ENCODE results near the gene ANKRD30B.
"Not testable (repeated sequence)": the region's sequence is repeated elsewhere in the genome, so short reads cannot be mapped to it uniquely, and the experiment has no call there.

ANKRD30B gene

DNA sequence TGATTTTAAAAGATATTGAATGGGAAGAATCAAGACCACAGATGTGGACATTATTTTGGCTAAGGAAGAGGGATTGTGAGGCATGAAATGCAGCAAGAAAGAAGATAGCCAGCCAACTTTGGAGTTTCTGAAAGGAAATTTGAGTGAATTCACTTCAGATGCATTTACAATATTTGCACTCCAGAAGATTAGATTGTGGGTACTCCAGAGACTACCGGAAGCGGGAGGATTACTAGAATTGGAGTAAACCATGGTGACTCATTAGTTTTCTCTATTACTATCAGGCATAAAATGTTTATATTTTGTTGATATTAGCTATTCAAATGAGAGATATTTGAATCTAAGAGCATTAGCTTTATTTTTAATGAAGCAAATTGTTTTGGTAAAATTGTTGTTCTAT, 93.6 kb downstream of the ANKRD30B start:
- H3K9me3 ChIP-seq (ENCODE audit: control insufficient read depth, low read length); H3K27me3 ChIP-seq (replicated peaks; ENCODE audit: control insufficient read depth, insufficient read depth, low read length, poor library complexity, severe bottlenecking); H3K27ac ChIP-seq (ENCODE audit: insufficient read depth, low read length, poor library complexity, severe bottlenecking); H3K36me3 ChIP-seq (ENCODE audit: control insufficient read depth, insufficient read depth, low read length); H3K4me3 ChIP-seq (ENCODE audit: insufficient read depth, low read depth, low read length, poor library complexity, severe bottlenecking); DNase-seq; H3K4me1 ChIP-seq (ENCODE audit: control insufficient read depth, insufficient read depth, low read length, poor library complexity, severe bottlenecking): not testable (repeated sequence)

DNA sequence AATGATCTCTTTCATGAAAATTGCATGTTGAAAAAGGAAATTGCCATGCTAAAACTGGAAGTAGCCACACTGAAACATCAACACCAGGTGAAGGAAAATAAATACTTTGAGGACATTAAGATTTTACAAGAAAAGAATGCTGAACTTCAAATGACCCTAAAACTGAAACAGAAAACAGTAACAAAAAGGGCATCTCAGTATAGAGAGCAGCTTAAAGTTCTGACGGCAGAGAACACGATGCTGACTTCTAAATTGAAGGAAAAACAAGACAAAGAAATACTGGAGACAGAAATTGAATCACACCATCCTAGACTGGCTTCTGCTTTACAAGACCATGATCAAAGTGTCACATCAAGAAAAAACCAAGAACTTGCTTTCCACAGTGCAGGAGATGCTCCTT, 103.6 kb downstream of the ANKRD30B start:
- not testable (repeated sequence) for H3K4me1 ChIP-seq (ENCODE audit: control insufficient read depth, insufficient read depth, low read length, poor library complexity, severe bottlenecking); DNase-seq; H3K36me3 ChIP-seq (ENCODE audit: control insufficient read depth, insufficient read depth, low read length); H3K4me3 ChIP-seq (ENCODE audit: insufficient read depth, low read depth, low read length, poor library complexity, severe bottlenecking); H3K27ac ChIP-seq (ENCODE audit: insufficient read depth, low read length, poor library complexity, severe bottlenecking); H3K9me3 ChIP-seq (ENCODE audit: control insufficient read depth, low read length); H3K27me3 ChIP-seq (replicated peaks; ENCODE audit: control insufficient read depth, insufficient read depth, low read length, poor library complexity, severe bottlenecking)

- DNase-seq; H3K4me3 ChIP-seq (ENCODE audit: insufficient read depth, low read depth, low read length, poor library complexity, severe bottlenecking); H3K4me1 ChIP-seq (ENCODE audit: control insufficient read depth, insufficient read depth, low read length, poor library complexity, severe bottlenecking); H3K36me3 ChIP-seq (ENCODE audit: control insufficient read depth, insufficient read depth, low read length); H3K27ac ChIP-seq (ENCODE audit: insufficient read depth, low read length, poor library complexity, severe bottlenecking); H3K9me3 ChIP-seq (ENCODE audit: control insufficient read depth, low read length); H3K27me3 ChIP-seq (replicated peaks; ENCODE audit: control insufficient read depth, insufficient read depth, low read length, poor library complexity, severe bottlenecking): not testable (repeated sequence)
Measured at GRCh38 chr18:14855634-14856033, 107.7 kb downstream of the ANKRD30B start.

GRCh38 chr18:14856256-14856655, 108.3 kb downstream of the ANKRD30B start:
- H3K27me3 ChIP-seq (replicated peaks; ENCODE audit: control insufficient read depth, insufficient read depth, low read length, poor library complexity, severe bottlenecking); H3K27ac ChIP-seq (ENCODE audit: insufficient read depth, low read length, poor library complexity, severe bottlenecking); DNase-seq; H3K4me1 ChIP-seq (ENCODE audit: control insufficient read depth, insufficient read depth, low read length, poor library complexity, severe bottlenecking); H3K36me3 ChIP-seq (ENCODE audit: control insufficient read depth, insufficient read depth, low read length); H3K9me3 ChIP-seq (ENCODE audit: control insufficient read depth, low read length); H3K4me3 ChIP-seq (ENCODE audit: insufficient read depth, low read depth, low read length, poor library complexity, severe bottlenecking): not testable (repeated sequence)

DNA sequence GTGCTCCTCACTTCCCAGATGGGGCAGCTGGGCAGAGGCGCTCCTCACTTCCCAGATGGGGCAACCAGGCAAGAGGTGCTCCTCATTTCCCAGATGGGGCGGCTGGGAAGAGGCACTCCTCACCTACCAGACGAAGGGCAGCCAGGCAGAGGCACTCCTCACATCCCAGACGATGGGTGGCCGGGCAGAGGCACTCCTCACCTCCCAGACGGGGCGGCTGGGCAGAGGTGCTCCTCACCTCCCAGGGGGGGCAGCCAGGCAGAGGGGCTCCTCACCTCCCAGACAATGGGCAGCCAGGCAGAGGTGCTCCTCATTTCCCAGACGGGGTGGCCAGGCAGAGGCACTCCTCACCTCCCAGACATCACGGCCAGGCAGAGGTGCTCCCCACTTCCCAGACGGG, 110.5 kb downstream of the ANKRD30B start:
- H3K4me3 ChIP-seq (ENCODE audit: insufficient read depth, low read depth, low read length, poor library complexity, severe bottlenecking); H3K27ac ChIP-seq (ENCODE audit: insufficient read depth, low read length, poor library complexity, severe bottlenecking); H3K4me1 ChIP-seq (ENCODE audit: control insufficient read depth, insufficient read depth, low read length, poor library complexity, severe bottlenecking); H3K9me3 ChIP-seq (ENCODE audit: control insufficient read depth, low read length); DNase-seq; H3K36me3 ChIP-seq (ENCODE audit: control insufficient read depth, insufficient read depth, low read length); H3K27me3 ChIP-seq (replicated peaks; ENCODE audit: control insufficient read depth, insufficient read depth, low read length, poor library complexity, severe bottlenecking): not testable (repeated sequence)

DNA sequence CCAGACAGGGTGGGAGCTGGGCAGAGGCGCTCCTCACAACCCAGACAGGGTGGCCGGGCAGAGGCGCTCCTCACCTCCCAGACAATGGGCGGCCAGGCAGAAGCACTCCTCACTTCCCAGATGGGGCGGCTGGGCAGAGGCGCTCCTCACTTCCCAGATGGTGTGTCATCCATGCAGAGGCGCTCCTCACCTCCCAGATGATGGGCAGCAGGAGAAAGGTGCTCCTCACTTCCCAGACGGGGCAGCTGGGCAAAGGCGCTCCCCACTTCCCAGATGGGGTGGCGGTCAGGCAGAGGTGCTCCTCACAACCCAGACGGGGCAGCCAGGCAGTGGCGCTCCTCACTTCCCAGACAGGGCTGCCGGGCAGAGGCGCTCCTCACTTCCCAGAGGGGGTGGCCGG, 112.0 kb downstream of the ANKRD30B start:
- H3K9me3 ChIP-seq (ENCODE audit: control insufficient read depth, low read length); DNase-seq; H3K27me3 ChIP-seq (replicated peaks; ENCODE audit: control insufficient read depth, insufficient read depth, low read length, poor library complexity, severe bottlenecking); H3K36me3 ChIP-seq (ENCODE audit: control insufficient read depth, insufficient read depth, low read length); H3K4me3 ChIP-seq (ENCODE audit: insufficient read depth, low read depth, low read length, poor library complexity, severe bottlenecking); H3K4me1 ChIP-seq (ENCODE audit: control insufficient read depth, insufficient read depth, low read length, poor library complexity, severe bottlenecking); H3K27ac ChIP-seq (ENCODE audit: insufficient read depth, low read length, poor library complexity, severe bottlenecking): not testable (repeated sequence)

GRCh38 chr18:14866426-14866825, 118.5 kb downstream of the ANKRD30B start:
- H3K27ac ChIP-seq (ENCODE audit: insufficient read depth, low read length, poor library complexity, severe bottlenecking); H3K9me3 ChIP-seq (ENCODE audit: control insufficient read depth, low read length); H3K36me3 ChIP-seq (ENCODE audit: control insufficient read depth, insufficient read depth, low read length); H3K4me1 ChIP-seq (ENCODE audit: control insufficient read depth, insufficient read depth, low read length, poor library complexity, severe bottlenecking); DNase-seq; H3K27me3 ChIP-seq (replicated peaks; ENCODE audit: control insufficient read depth, insufficient read depth, low read length, poor library complexity, severe bottlenecking); H3K4me3 ChIP-seq (ENCODE audit: insufficient read depth, low read depth, low read length, poor library complexity, severe bottlenecking): not testable (repeated sequence)

GRCh38 chr18:14867988-14868387, 120.0 kb downstream of the ANKRD30B start:
- not testable (repeated sequence) for H3K27me3 ChIP-seq (replicated peaks; ENCODE audit: control insufficient read depth, insufficient read depth, low read length, poor library complexity, severe bottlenecking); H3K4me1 ChIP-seq (ENCODE audit: control insufficient read depth, insufficient read depth, low read length, poor library complexity, severe bottlenecking); DNase-seq; H3K36me3 ChIP-seq (ENCODE audit: control insufficient read depth, insufficient read depth, low read length); H3K27ac ChIP-seq (ENCODE audit: insufficient read depth, low read length, poor library complexity, severe bottlenecking); H3K4me3 ChIP-seq (ENCODE audit: insufficient read depth, low read depth, low read length, poor library complexity, severe bottlenecking); H3K9me3 ChIP-seq (ENCODE audit: control insufficient read depth, low read length)

DNA sequence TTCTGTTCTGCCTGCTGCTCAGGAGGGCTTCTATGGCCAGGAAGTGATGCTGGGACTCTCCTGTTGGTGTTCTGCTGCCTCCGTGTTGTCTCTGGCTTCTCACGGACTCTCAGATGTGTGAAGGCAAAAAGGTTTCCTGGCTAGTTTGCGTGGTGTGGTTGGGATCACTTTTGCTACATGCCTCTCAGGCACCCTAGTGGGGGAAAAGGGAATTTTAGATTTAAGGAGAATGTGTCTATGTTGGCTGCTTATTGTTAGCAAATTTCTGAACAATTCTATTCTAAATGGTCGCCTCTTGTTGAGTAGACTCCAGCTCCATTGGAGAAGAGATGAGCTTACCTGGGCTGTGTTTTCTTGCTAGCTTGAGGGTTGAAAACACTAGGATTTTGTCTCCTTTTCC, 120.9 kb downstream of the ANKRD30B start:
- H3K4me3 ChIP-seq (ENCODE audit: insufficient read depth, low read depth, low read length, poor library complexity, severe bottlenecking); H3K36me3 ChIP-seq (ENCODE audit: control insufficient read depth, insufficient read depth, low read length); DNase-seq; H3K9me3 ChIP-seq (ENCODE audit: control insufficient read depth, low read length); H3K27ac ChIP-seq (ENCODE audit: insufficient read depth, low read length, poor library complexity, severe bottlenecking); H3K4me1 ChIP-seq (ENCODE audit: control insufficient read depth, insufficient read depth, low read length, poor library complexity, severe bottlenecking); H3K27me3 ChIP-seq (replicated peaks; ENCODE audit: control insufficient read depth, insufficient read depth, low read length, poor library complexity, severe bottlenecking): not testable (repeated sequence)

DNA sequence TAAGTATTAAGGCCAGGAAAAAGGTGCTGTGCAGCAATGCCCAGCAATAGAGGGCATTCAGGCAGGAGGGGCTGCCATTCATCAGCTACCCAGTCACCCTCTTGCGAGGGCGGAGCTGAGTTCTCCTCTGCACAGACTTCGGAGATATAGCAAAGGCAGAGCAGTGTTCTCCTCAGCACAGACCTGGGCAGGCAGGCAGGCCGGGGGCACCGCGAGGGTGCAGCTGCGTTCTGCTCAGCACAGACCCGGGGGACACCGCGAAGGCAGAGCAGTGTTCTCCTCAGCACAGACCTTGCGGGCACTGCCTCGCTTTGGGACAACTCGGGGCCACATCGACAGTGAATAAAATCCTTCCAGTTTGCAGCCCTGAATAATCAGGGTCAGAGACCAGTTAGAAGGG, 130.9 kb downstream of the ANKRD30B start:
- not testable (repeated sequence) for H3K4me3 ChIP-seq (ENCODE audit: insufficient read depth, low read depth, low read length, poor library complexity, severe bottlenecking); DNase-seq; H3K36me3 ChIP-seq (ENCODE audit: control insufficient read depth, insufficient read depth, low read length); H3K4me1 ChIP-seq (ENCODE audit: control insufficient read depth, insufficient read depth, low read length, poor library complexity, severe bottlenecking); H3K27me3 ChIP-seq (replicated peaks; ENCODE audit: control insufficient read depth, insufficient read depth, low read length, poor library complexity, severe bottlenecking); H3K9me3 ChIP-seq (ENCODE audit: control insufficient read depth, low read length); H3K27ac ChIP-seq (ENCODE audit: insufficient read depth, low read length, poor library complexity, severe bottlenecking)

- no peak overlapping the region for H3K27ac ChIP-seq (ENCODE audit: insufficient read depth, low read length, poor library complexity, severe bottlenecking)
- H3K4me3 ChIP-seq (ENCODE audit: insufficient read depth, low read depth, low read length, poor library complexity, severe bottlenecking), result no peak overlapping the region
- DNase-seq, result no peak
- H3K9me3 ChIP-seq (ENCODE audit: control insufficient read depth, low read length), result no peaks in the 10 kb centered on the region
- H3K27me3 ChIP-seq (replicated peaks; ENCODE audit: control insufficient read depth, insufficient read depth, low read length, poor library complexity, severe bottlenecking), result no peaks in the 10 kb centered on the region
- H3K36me3 ChIP-seq (ENCODE audit: control insufficient read depth, insufficient read depth, low read length), result no peaks in the 10 kb centered on the region
- H3K4me1 ChIP-seq (ENCODE audit: control insufficient read depth, insufficient read depth, low read length, poor library complexity, severe bottlenecking), result no peaks in the 10 kb centered on the region
Measured at GRCh38 chr18:14900435-14900834, 152.5 kb downstream of the ANKRD30B start.
